Breast epithelium (tissue), 4 donors: ENCODE measurements around the gene SEMA4B. TPM values are rescaled to one million over a fixed set of nuclear protein-coding genes. Genes with fewer than 3 reads are reported as not detected.

ENCODE experiments used
- DNase-seq, 2 donors: peaks; one replicate each; pipeline ENCODE4 v3.0.0-alpha.2; 2019; ENCODE audit warnings: low spot score in 2 of 2
- H3K27ac ChIP-seq, 2 donors: fragments of 200-600 bp; sonication (generic) in 1 of 2; one replicate each; pipeline ENCODE4 v1.5.1; 2016 to 2019; ENCODE audit warnings: mild to moderate bottlenecking in 1 of 2
- H3K27me3 ChIP-seq, 2 donors: fragments of 200-600 bp; sonication (generic) in 1 of 2; one replicate each; pipeline versions ENCODE4 v1.5.1 to v1.6.0; 2017 to 2019; ENCODE audit warnings: control low read depth in 1 of 2, mild to moderate bottlenecking in 1 of 2
- H3K36me3 ChIP-seq: fragments of 200-600 bp; one replicate; pipeline ENCODE4 v1.5.1; 2019
- H3K4me1 ChIP-seq, 2 donors: fragments of 200-600 bp; sonication (generic); one replicate each; pipeline ENCODE4 v1.5.1; 2016 to 2019; ENCODE audit warnings: control low read depth in 1 of 2
- H3K4me3 ChIP-seq, 3 donors: fragments of 200-600 bp; sonication (generic); 1 replicate in 2 of 3; 2 replicates in 1 of 3; pipeline ENCODE4 v1.5.1; 2016 to 2019; ENCODE audit warnings: mild to moderate bottlenecking in 3 of 3, moderate library complexity in 2 of 3
- H3K9me3 ChIP-seq, 2 donors: fragments of 200-600 bp; sonication (generic) in 1 of 2; one replicate each; pipeline ENCODE4 v1.5.1; 2016 to 2019; ENCODE audit warnings: control low read depth in 1 of 2
- POLR2A ChIP-seq: fragments of 450-650 bp; IDR thresholded peaks from one replicate; pipeline ENCODE4 v1.6.1; 2016; ENCODE audit warnings: antibody characterized with exemption, mild to moderate bottlenecking, moderate library complexity
- POLR2AphosphoS5 ChIP-seq, 3 donors: sonication (generic); formaldehyde crosslinking; IDR thresholded peaks; one replicate each; pipeline ENCODE4 v1.6.1; 2017; ENCODE audit warnings: antibody characterized with exemption in 3 of 3
- intact Hi-C: fragments of 100-400 bp; cut with DNase I; formaldehyde crosslinking; loops from one replicate; pipeline ENCODE4 v1.15.1; 2023; ENCODE audit warnings: low total_unique reads
- total RNA-seq, 3 donors: library from RNA; depleted of rRNA; stranded (reverse); fragments of >200 nt; gene quantifications; one replicate each; pipeline ENCODE4 v1.1.0, GENCODE V29; 2016
- TF ChIP-seq, protein P1 (sequence below), 3 donors: fragments of 450-650 bp; IDR thresholded peaks; one replicate each; pipeline ENCODE4 v1.5.1; 2016 to 2017; ENCODE audit warnings: antibody characterized with exemption in 3 of 3, mild to moderate bottlenecking in 3 of 3, moderate library complexity in 3 of 3

Gene SEMA4B
- total RNA-seq, 3 donors from 2014 or later, result 6.6 to 72.8 (median 56.9) TPM

DNA sequence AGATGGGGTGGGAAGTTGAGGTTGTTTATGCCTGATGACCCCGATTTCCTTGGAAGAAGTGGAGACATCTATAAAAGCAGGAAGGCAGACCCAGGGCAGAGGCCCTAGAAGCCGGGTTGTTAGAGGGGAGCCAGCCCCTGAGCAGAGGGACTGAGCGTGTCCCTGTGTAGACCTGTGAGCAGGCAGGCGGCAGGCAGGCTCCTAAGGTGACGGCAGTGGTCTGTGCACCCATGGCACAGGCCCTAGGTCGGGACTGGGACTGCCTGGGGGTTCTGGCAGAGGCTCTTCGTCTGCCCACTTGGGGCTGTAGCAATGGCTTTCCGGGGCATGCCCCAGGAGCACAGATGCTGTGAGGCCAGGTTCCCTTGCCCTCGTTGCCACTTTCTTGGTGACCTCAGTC is 9.9 kb downstream of the SEMA4B start:
- Histone ChIP-seq H3K9me3 (no peaks in the 10 kb centered on the region), H3K4me1 (peaks cover 0 to 12% of the 10 kb centered on the region in 2 donors), H3K27ac (peak overlapping the region; percentile 57 to 76), H3K36me3 (no peaks in the 10 kb centered on the region), H3K27me3 (no peaks in the 10 kb centered on the region), H3K4me3 (no peak overlapping the region)
- TF ChIP-seq, protein P1, sequence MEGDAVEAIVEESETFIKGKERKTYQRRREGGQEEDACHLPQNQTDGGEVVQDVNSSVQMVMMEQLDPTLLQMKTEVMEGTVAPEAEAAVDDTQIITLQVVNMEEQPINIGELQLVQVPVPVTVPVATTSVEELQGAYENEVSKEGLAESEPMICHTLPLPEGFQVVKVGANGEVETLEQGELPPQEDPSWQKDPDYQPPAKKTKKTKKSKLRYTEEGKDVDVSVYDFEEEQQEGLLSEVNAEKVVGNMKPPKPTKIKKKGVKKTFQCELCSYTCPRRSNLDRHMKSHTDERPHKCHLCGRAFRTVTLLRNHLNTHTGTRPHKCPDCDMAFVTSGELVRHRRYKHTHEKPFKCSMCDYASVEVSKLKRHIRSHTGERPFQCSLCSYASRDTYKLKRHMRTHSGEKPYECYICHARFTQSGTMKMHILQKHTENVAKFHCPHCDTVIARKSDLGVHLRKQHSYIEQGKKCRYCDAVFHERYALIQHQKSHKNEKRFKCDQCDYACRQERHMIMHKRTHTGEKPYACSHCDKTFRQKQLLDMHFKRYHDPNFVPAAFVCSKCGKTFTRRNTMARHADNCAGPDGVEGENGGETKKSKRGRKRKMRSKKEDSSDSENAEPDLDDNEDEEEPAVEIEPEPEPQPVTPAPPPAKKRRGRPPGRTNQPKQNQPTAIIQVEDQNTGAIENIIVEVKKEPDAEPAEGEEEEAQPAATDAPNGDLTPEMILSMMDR (IDR thresholded peaks at IDR 0.05), result no peak
- TF ChIP-seq POLR2AphosphoS5 (IDR thresholded peaks at IDR 0.05), result no peak
- TF ChIP-seq POLR2A, result no peak
- no peak for DNase-seq
- intact Hi-C loops, result loop anchor here (5.0 kb wide), 1 partner anchor 44 kb away; no protein-coding TSS in a partner anchor

DNA sequence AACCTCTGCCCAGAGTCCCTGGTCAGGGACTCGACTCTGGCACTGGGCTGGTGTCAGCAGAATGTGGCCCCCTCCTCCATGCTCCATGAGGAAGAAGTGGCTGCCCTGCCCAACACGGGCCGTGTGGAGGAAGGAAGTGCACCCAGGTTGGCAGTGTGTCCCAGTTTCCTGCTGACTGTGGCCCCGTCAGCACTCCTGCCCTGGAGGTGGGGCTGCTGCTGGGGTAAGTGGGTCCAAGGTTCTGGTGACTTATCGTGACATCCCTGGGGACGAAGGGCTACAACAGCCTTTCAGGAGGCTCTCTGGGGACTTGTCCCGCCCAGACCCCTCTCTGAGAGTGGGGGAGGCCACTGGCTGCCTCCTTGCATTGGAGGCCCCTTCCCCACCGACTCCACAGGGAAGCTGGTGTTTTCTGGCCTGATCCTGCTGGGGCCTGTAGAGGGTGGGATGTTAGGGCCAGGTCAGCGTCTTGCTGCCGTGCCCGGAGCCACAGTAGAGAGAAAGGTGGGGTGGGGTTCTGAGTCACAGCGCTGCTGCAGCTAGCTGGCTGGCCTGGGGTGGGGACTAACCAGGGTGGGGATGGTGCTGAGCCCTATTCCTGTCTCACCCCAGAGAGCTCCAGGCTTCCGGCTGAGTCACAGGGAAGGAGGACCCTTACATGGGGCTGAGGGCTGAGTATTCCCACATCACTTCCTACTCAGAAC is 10.5 kb downstream of the SEMA4B start:
- Histone ChIP-seq H3K9me3 (no peaks in the 10 kb centered on the region), H3K27ac (peak overlapping the region; percentile 57 to 76), H3K4me1 (peaks cover 0 to 12% of the 10 kb centered on the region in 2 donors), H3K36me3 (no peaks in the 10 kb centered on the region), H3K27me3 (no peaks in the 10 kb centered on the region), H3K4me3 (no peak overlapping the region)
- no peak for DNase-seq
- no peak for TF ChIP-seq POLR2A
- intact Hi-C loops, result loop anchor here (5.0 kb wide), 1 partner anchor 44 kb away; no protein-coding TSS in a partner anchor

DNA sequence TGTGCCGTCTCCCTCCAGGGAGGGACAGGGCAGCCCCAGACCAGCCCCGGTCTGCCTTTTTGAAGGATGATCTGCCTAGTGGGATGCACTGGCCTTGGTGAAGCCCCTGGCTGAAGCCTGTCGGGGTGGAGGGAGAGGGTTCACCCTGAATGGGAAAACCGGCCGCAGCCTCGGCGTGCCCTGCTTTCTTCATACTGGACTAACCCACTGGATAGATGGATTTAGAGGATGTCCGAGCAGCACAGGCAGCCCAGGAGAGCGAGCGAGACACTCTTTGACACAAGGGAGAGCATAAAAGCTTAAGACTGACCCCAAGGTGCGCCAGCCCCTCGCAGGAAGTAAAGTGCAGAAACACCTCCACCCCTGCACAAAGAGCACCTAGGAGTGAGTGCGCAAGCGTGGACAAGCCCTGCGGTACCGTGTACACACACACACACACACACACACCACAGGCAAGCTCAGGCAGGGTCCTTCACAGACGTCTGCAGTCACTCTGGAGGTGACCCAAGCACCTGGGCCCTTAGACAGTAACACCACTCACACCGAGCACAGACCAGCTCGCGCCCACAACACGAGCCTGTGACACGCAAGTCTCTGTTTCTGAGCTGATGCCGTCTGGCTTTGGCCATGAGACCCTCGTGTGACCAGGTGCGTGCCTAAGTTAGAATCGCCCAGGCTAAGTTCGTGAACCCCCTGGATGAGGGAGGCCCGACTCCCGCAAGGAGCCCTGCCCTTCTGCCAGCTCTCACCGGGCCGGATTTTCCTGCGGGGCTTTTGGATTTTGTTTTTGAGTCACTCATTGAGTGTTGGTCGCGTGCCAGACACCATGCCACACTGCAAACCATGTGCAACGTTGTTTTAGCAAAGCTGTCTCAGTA is 11.3 kb downstream of the SEMA4B start:
- no peaks in the 10 kb centered on the region for H3K27me3 ChIP-seq
- peak overlapping the region; percentile 57 to 76 for H3K27ac ChIP-seq
- intact Hi-C loops, result loop anchor here (5.0 kb wide), 1 partner anchor 45 kb away; no protein-coding TSS in a partner anchor
- peak overlapping the region in 1 of 3 donors; percentile 10 for H3K4me3 ChIP-seq
- peaks cover 0 to 12% of the 10 kb centered on the region in 2 donors for H3K4me1 ChIP-seq
- no peak for TF ChIP-seq POLR2AphosphoS5 (IDR thresholded peaks at IDR 0.05)
- no peak for TF ChIP-seq POLR2A
- TF ChIP-seq, protein P1 (IDR thresholded peaks at IDR 0.05), result no peak
- H3K9me3 ChIP-seq, result no peaks in the 10 kb centered on the region
- H3K36me3 ChIP-seq, result no peaks in the 10 kb centered on the region
- peak; percentile 58 to 82 for DNase-seq

DNA sequence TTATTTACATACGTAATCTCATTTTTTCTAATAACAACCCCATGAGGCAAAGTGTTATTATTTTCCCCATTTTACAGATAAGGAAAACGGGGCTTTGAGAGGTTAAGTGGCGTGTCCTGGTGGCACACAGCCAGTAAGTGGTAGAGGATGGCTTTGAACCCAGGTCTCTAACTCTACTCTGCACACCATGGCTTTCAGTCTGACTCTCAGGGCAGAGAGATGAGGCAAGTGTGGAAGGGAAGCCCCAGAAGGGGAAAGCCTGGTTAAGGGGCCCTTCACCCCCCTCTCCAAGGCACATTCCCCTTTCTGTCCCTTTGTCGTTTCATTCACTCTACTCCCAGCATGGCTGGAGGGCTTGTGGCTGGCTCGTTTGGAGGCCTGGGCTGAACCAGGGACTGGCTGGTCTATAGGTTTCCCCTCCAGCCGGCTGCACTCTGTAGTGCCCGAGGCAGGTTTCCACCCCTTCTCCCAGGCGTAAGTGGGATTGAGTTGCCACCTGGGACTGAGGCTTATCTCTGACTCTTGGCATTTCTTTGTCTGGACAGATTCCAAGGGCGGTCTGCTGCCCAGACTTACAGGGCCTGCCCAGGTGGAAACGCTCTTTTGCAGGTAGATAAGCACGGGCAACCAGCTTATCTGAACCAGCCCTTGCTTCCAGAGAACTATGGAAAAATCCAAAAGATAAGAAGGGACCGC is 12.1 kb downstream of the SEMA4B start:
- intact Hi-C loops, result loop anchor here (5.0 kb wide), 1 partner anchor 46 kb away; no protein-coding TSS in a partner anchor
- no peak for DNase-seq
- TF ChIP-seq, protein P1 (IDR thresholded peaks at IDR 0.05), result no peak
- TF ChIP-seq POLR2AphosphoS5 (IDR thresholded peaks at IDR 0.05) (no peak), POLR2A (no peak)
- Histone ChIP-seq H3K9me3 (no peaks in the 10 kb centered on the region), H3K4me1 (peaks cover 0 to 12% of the 10 kb centered on the region in 2 donors), H3K27me3 (no peaks in the 10 kb centered on the region), H3K4me3 (no peak overlapping the region), H3K27ac (peak overlapping the region; percentile 15 to 57), H3K36me3 (no peaks in the 10 kb centered on the region)

DNA sequence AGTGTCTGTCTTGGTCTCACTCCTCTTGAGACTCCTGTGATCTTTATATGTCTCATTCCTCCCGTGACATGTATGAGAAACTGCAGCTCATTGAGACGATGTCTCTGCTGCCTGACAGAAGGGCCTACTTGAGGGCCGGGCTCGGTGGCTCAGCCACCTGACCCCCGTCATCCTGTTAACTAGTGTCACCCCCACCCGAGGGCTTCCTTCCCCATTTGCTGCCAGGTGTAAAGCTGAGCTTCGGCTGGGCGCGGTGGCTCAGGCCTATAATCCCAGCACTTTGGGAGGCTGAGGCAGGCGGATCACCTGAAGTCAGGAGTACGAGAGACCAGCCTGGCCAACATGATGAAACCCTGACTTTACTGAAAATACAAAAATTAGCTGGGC is 12.7 kb downstream of the SEMA4B start:
- Histone ChIP-seq H3K4me3 (no peak overlapping the region), H3K27ac (peak overlapping the region in 1 of 2 donors; percentile 57), H3K27me3 (no peaks in the 10 kb centered on the region), H3K9me3 (no peaks in the 10 kb centered on the region), H3K4me1 (peaks cover 0 to 12% of the 10 kb centered on the region in 2 donors), H3K36me3 (no peaks in the 10 kb centered on the region)
- intact Hi-C loops, result loop anchor here (5.0 kb wide), 1 partner anchor 47 kb away; no protein-coding TSS in a partner anchor
- TF ChIP-seq POLR2AphosphoS5 (IDR thresholded peaks at IDR 0.05) (no peak), POLR2A (no peak)
- TF ChIP-seq, protein P1 (IDR thresholded peaks at IDR 0.05), result no peak
- DNase-seq, result no peak
